Stomach (tissue), 9 donors: Measurements from ENCODE around the gene ZNF692. TPM values are rescaled to one million over a fixed set of nuclear protein-coding genes. Genes with fewer than 3 reads are reported as not detected.

Experiments
- DNase-seq, 2 donors: peaks; one replicate each; pipeline versions ENCODE4 v3.0.0 to v3.0.0-alpha.2; 2013 to 2019
- H3K27ac ChIP-seq, 5 donors: fragments of 200-600 bp in 4 of 5; sonication (generic) in 4 of 5; one replicate each; pipeline ENCODE4 v1.5.1; 2013 to 2019; ENCODE audit warnings: mild to moderate bottlenecking in 1 of 5, moderate library complexity in 1 of 5
- H3K27me3 ChIP-seq, 3 donors: fragments of 200-600 bp; sonication (generic); one replicate each; pipeline ENCODE4 v1.5.1; 2017 to 2019; ENCODE audit warnings: mixed run types in 1 of 3
- H3K36me3 ChIP-seq, 4 donors: fragments of 200-600 bp; sonication (generic); 1 replicate in 3 of 4; 2 replicates in 1 of 4; pipeline ENCODE4 v1.5.1; 2016 to 2019
- H3K4me1 ChIP-seq, 4 donors: fragments of 200-600 bp; sonication (generic); one replicate each; pipeline ENCODE4 v1.5.1; 2016 to 2019
- H3K4me3 ChIP-seq, 4 donors: fragments of 200-600 bp; sonication (generic) in 3 of 4; one replicate each; pipeline ENCODE4 v1.5.1; 2016 to 2019; ENCODE audit warnings: mild to moderate bottlenecking in 1 of 4
- H3K9me3 ChIP-seq, 4 donors: fragments of 200-600 bp; sonication (generic); one replicate each; pipeline ENCODE4 v1.5.1; 2016 to 2019
- EP300 ChIP-seq: sonication (generic); formaldehyde crosslinking; IDR thresholded peaks from one replicate; pipeline ENCODE4 v1.6.1; 2017; ENCODE audit warnings: antibody characterized with exemption
- POLR2A ChIP-seq, 4 donors: fragments of 450-650 bp; IDR thresholded peaks; one replicate each; pipeline ENCODE4 v1.6.1; 2016; ENCODE audit warnings: antibody characterized with exemption in 4 of 4, control low read depth in 2 of 4, mild to moderate bottlenecking in 1 of 4, moderate library complexity in 1 of 4
- POLR2AphosphoS5 ChIP-seq, 3 donors: sonication (generic); formaldehyde crosslinking; IDR thresholded peaks; one replicate each; pipeline ENCODE4 v1.6.1; 2016; ENCODE audit warnings: antibody characterized with exemption in 3 of 3
- WGBS, 5 donors: extraction: QIAGEN DNeasy Blood & Tissue Kit in 3 of 5; methylation state at CpG; one replicate each; pipeline versions ENCODE4 v1.1.5 to v1.1.7; 2013 to 2018; 5-methylcytosine and 5-hydroxymethylcytosine counted together
- intact Hi-C: fragments of 100-400 bp; cut with DNase I; formaldehyde crosslinking; loops from one replicate; pipeline ENCODE4 v1.15.1; 2023; ENCODE audit warnings: low total_unique reads
- polyA plus RNA-seq, 3 donors: library from polyadenylated mRNA; stranded (reverse); fragments of 200-250 nt; gene quantifications; one replicate each; pipeline ENCODE4 v1.2.3, GENCODE V29; 2013
- total RNA-seq, 5 donors: library from RNA; depleted of rRNA; stranded (reverse); fragments of >200 nt; gene quantifications; one replicate each; pipeline versions ENCODE4 v1.1.0 to v1.2.3, GENCODE V29; 2014 to 2016
- TF ChIP-seq, protein P1 (sequence below), 7 experiments: fragments of 450-650 bp in 4 of 7; fragments of 200-600 bp in 3 of 7; sonication (generic) in 3 of 7; IDR thresholded peaks; one replicate each; pipeline ENCODE4 v1.5.1; 2016 to 2019; ENCODE audit warnings: antibody characterized with exemption in 7 of 7, control low read depth in 2 of 7, mild to moderate bottlenecking in 1 of 7
- donor health status: healthy with polysubstance abuse.
- donor health status: Bipolar disorder and iron deficiency.
- donor health status: healthy.

Gene ZNF692
- total and polyA plus RNA-seq, 8 donors: 8.4 to 120 (median 76.4) TPM

DNA sequence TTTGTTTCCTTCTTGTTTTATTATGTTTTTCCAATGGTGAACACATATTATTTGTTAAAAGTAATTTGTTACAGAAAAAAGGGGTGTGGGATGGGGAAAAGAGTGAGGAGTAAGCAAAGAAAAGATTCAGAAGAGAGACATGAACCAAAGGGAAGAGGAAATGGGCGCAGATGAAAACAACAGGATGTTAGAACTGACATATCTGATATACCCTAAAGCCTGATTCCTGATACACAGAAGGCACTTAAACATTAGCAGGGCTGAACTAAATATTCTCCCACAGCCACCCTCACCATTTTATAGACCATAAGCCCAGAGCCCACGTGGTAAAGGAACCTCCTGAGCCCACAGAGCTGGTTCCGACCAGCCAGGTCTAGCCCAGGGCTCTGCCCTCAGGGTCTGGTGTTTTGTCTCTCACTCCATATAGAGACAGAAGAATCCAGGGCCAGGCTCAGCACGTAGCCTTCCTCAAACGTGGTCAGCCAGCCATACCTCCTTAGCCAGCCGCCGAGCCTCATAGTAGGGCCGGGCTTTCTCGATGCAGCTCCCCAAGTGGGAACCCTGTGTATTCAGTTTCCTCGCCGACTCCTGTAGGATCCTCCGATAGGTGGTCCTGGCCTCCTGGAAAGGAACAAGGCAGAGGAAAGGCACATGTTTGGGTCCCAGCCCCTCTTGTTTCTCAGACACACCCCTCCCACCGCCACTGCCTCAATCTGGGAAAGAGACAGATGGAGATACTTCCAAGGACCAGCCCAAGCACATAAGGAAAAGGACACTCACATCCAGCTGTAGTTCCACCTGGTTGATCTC is 42.6 kb downstream of the ZNF692 start:
- peaks cover 12 to 47% (median 31%) of the 10 kb centered on the region in 4 donors for H3K4me1 ChIP-seq
- H3K27me3 ChIP-seq: no peaks in the 10 kb centered on the region
- 79 to 92% (median 91%) methylated on average over 13 of the region's 13 CpGs for WGBS, 5 donors
- DNase-seq: no peak
- H3K36me3 ChIP-seq: peaks cover 48 to 93% (median 88%) of the 10 kb centered on the region in 4 donors
- H3K27ac ChIP-seq: peak overlapping the region in 2 of 5 donors; percentile 8 to 50
- no peak for TF ChIP-seq EP300
- no peak for TF ChIP-seq POLR2AphosphoS5 (IDR thresholded peaks at IDR 0.05)
- no peak for TF ChIP-seq POLR2A (IDR thresholded peaks at IDR 0.05)
- TF ChIP-seq, protein P1, sequence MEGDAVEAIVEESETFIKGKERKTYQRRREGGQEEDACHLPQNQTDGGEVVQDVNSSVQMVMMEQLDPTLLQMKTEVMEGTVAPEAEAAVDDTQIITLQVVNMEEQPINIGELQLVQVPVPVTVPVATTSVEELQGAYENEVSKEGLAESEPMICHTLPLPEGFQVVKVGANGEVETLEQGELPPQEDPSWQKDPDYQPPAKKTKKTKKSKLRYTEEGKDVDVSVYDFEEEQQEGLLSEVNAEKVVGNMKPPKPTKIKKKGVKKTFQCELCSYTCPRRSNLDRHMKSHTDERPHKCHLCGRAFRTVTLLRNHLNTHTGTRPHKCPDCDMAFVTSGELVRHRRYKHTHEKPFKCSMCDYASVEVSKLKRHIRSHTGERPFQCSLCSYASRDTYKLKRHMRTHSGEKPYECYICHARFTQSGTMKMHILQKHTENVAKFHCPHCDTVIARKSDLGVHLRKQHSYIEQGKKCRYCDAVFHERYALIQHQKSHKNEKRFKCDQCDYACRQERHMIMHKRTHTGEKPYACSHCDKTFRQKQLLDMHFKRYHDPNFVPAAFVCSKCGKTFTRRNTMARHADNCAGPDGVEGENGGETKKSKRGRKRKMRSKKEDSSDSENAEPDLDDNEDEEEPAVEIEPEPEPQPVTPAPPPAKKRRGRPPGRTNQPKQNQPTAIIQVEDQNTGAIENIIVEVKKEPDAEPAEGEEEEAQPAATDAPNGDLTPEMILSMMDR (IDR thresholded peaks at IDR 0.05): no peak
- no peak overlapping the region for H3K4me3 ChIP-seq
- no peaks in the 10 kb centered on the region for H3K9me3 ChIP-seq
- intact Hi-C loops: no loop called here

DNA sequence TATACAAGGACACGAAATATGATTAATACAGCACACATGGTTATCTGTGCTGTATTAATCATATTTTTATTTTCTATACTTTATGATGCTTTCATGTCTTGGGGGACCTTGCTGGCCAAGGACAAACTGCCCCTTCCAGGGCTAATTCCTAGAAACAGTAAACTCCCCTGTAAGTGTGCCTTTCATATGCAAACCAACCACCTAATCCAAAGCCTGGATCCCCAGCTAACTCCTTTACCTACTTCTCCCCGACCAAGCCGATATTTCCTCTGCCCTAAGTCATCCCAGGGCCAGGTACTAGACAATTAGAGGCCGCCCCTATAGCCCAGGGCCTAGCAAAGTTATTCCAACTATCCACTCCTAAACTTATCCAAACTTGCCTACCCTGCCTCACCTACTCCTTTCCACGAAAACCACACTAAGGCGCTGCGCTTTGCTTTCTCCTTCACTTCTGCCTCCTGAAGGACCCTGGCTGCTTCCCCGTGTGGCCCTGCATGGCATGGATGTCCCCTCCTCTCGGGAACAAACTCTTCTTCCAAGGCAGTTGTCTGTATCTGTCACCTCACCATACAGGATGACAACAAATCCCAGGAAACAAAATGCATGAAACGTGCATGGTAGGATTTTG is 43.4 kb downstream of the ZNF692 start:
- no peaks in the 10 kb centered on the region for H3K27me3 ChIP-seq
- H3K9me3 ChIP-seq: no peaks in the 10 kb centered on the region
- intact Hi-C loops: no loop called here
- WGBS, 5 donors: 90 to 94% (median 92%) methylated on average over 10 of the region's 10 CpGs
- no peak for DNase-seq
- H3K4me3 ChIP-seq: no peak overlapping the region
- H3K27ac ChIP-seq: no peak overlapping the region
- TF ChIP-seq EP300: no peak
- TF ChIP-seq, protein P1 (IDR thresholded peaks at IDR 0.05): no peak
- TF ChIP-seq POLR2AphosphoS5 (IDR thresholded peaks at IDR 0.05): no peak
- no peak for TF ChIP-seq POLR2A (IDR thresholded peaks at IDR 0.05)
- H3K4me1 ChIP-seq: peaks cover 12 to 46% (median 31%) of the 10 kb centered on the region in 4 donors
- peaks cover 42 to 90% (median 84%) of the 10 kb centered on the region in 4 donors for H3K36me3 ChIP-seq

DNA sequence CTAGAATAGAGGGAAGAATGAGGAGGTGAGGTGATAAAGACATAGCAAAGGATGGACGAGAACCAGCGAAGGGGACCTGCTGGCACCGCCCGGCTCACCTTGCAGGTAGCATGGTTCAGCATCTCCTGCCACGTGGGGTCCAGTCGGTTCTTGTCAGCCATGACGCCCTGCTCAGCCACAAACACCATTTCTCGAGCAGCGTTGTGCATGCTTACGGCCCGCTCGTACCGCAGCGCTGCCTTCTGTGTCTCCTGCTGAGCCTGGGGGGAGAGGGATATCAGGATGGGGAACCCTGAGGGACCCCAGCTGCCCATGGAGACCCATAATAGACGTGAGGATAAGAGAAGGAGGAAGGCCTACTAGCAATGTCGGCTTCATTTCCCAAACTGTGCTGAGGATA is 44.5 kb downstream of the ZNF692 start:
- 90 to 96% (median 93%) methylated on average over 16 of the region's 16 CpGs for WGBS, 5 donors
- TF ChIP-seq EP300 (no peak), POLR2A (IDR thresholded peaks at IDR 0.05) (no peak), POLR2AphosphoS5 (IDR thresholded peaks at IDR 0.05) (no peak)
- TF ChIP-seq, protein P1 (IDR thresholded peaks at IDR 0.05): no peak
- Histone ChIP-seq H3K27me3 (no peaks in the 10 kb centered on the region), H3K27ac (no peak overlapping the region), H3K4me1 (peaks cover 8 to 43% (median 27%) of the 10 kb centered on the region in 4 donors), H3K9me3 (no peaks in the 10 kb centered on the region), H3K36me3 (peaks cover 37 to 83% (median 77%) of the 10 kb centered on the region in 4 donors), H3K4me3 (no peak overlapping the region)
- no peak for DNase-seq
- intact Hi-C loops: no loop called here

DNA sequence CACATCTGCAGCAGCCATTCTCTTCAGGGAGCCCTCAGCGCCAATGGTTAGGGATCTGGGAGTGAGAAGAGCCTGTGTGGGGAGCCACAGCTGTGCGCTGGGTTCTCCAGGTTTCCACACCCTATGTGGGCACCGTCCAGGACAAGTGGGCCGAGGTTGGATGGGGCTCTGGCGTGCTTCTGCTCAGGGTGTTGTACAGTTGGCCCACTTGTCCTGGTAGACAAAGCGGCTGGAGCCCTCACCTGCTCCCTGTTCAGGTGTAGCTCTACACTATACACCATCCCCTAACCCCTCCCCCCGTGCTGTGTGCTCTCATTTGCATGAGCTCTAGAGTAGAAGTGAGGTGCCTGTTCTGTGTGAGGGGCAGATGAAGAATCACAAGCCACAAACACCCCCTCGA is 45.3 kb downstream of the ZNF692 start:
- intact Hi-C loops: no loop called here
- no peaks in the 10 kb centered on the region for H3K9me3 ChIP-seq
- H3K4me3 ChIP-seq: no peak overlapping the region
- no peak for DNase-seq
- peaks cover 37 to 75% (median 72%) of the 10 kb centered on the region in 4 donors for H3K36me3 ChIP-seq
- H3K27me3 ChIP-seq: no peaks in the 10 kb centered on the region
- H3K27ac ChIP-seq: no peak overlapping the region
- WGBS, 5 donors: 92 to 97% (median 93%) methylated on average over 3 to 8 of the region's 8 CpGs
- peaks cover 8 to 35% (median 20%) of the 10 kb centered on the region in 4 donors for H3K4me1 ChIP-seq
- TF ChIP-seq POLR2AphosphoS5 (IDR thresholded peaks at IDR 0.05): no peak
- TF ChIP-seq, protein P1 (IDR thresholded peaks at IDR 0.05): no peak
- no peak for TF ChIP-seq EP300
- TF ChIP-seq POLR2A (IDR thresholded peaks at IDR 0.05): no peak
